Caki2 (cell line): ENCODE data around the gene RASSF8. TPM values are rescaled to one million over a fixed set of nuclear protein-coding genes. Genes with fewer than 3 reads are reported as not detected.

Experiments used
- DNase-seq: peaks from one replicate; pipeline ENCODE4 v3.0.0-alpha.2; 2015; ENCODE audit warnings: low read depth
- in situ Hi-C: cut with HindIII; loops from 2 replicates; pipeline ENCODE4 v1.10.0; 2016; ENCODE audit warnings: low sequenced_read_pairs, low pct_unique_long_range_greater_than_20kb, mixed read lengths
- total RNA-seq: library from RNA; depleted of rRNA; stranded (reverse); fragments of >200 nt; shearing (Covaris generic); gene quantifications from 2 replicates; pipeline ENCODE4 v1.2.3, GENCODE V29; 2014; ENCODE audit warnings: low replicate concordance; rRNA removed

Gene RASSF8
- 27.1 and 44.0 TPM in 2 replicates for total RNA-seq

DNA sequence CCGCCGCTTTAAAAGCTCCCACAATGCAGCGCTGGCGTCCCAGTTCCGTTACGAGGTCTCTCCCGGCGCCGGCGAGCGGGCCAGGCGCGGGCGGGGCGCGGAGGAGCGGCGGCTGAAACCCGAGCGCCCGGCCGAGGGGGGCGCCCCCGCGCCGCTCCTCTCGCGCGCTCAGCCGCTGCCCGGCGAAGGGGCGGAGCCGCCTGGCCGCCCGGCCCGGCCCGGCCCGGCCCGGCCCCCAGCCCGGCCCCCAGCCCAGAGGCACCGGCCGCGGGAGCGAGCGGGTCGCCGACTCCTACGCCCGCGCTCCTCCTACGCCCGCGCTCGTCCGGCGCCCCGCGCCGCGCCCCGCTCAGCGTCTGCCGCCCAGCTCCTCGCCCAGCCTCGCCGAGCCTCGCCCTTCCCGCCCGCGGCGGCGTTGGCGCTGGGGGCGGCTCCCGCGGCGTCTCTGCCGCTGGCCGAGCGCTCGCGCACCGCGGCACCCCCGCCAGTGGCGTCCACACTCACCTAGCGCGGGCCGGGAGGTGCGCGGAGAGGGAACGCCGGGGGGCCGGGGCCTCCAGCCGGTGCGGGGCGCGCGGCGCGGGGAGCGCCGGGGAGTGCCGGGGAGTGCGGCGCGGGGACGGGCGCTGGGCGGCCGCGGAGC is at the start of gene RASSF8:
Gene RASSF8, plus strand, starts transcription at position 255 of the 643 bp plus-strand sequence. CDS start 96,662 bp downstream, outside the sequence.
- in situ Hi-C loops: no loop called here

GRCh38 chr12:25914551-25914950 is 43.9 kb upstream of the RASSF8 start:
- no peak for DNase-seq
- in situ Hi-C loops: no loop called here

More for the DNA sequence above, at the start of gene RASSF8:
- no peak for DNase-seq

- in situ Hi-C loops: no loop called here
- no peak for DNase-seq
These were observed 33.9 kb upstream of the RASSF8 start for GRCh38 chr12:25924491-25925001.

GRCh38 chr12:25925064-25925463 is 33.4 kb upstream of the RASSF8 start:
- in situ Hi-C loops: no loop called here
- DNase-seq: no peak

DNA sequence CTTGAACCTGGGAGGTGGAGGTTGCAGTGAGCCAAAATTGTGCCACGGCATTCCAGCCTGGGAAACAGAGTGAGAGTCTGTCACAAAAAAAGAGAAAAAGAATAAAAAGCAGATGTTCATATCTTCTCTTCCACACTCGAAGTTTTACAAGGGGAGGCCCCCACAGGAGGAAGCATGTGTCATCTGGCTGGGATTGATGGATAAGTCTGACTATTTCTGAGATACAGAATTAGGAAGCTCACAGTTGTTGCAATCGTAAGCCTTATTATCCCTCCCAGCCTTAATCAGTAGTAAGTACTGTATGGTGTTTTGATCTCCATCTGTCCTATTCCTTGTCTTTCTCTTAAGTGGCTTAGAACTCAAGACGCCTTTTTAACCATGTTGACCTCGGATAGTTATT is 31.9 kb upstream of the RASSF8 start:
- in situ Hi-C loops: no loop called here
- DNase-seq: no peak

- in situ Hi-C loops: no loop called here
- no peak for DNase-seq
These were observed 29.3 kb upstream of the RASSF8 start for GRCh38 chr12:25929142-25929541.

GRCh38 chr12:25932971-25933370 is 25.5 kb upstream of the RASSF8 start:
- in situ Hi-C loops: no loop called here
- DNase-seq: no peak

- in situ Hi-C loops: no loop called here
- no peak for DNase-seq
These were observed 24.0 kb upstream of the RASSF8 start for GRCh38 chr12:25934456-25934855.

- in situ Hi-C loops: no loop called here
- no peak for DNase-seq
These were observed 22.9 kb upstream of the RASSF8 start for GRCh38 chr12:25935355-25936144.

- in situ Hi-C loops: no loop called here
- DNase-seq: no peak
These were observed 21.4 kb upstream of the RASSF8 start for GRCh38 chr12:25937096-25937495.

GRCh38 chr12:25938581-25938980 is 19.9 kb upstream of the RASSF8 start:
- in situ Hi-C loops: no loop called here
- no peak for DNase-seq

DNA sequence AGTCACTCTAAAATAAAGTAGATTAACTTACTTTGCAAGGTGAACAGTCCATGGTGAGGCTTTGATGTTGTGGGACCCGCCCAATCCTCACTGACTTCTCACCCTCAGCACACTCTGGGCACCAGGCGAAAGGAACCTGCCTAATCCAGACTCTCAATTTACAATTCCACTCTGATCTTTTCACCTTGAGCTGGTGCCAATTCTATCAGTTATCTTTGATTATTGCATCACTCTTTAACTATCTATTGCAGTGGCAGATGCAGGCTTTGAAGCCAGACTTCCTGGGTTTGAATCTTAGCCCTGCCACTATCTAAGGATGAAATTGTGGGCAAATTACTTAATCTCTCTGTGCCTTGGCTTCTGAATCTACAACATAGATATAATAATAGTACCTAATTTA is 18.9 kb upstream of the RASSF8 start:
- in situ Hi-C loops: no loop called here
- DNase-seq: no peak

- in situ Hi-C loops: no loop called here
- no peak for DNase-seq
These were observed 17.6 kb upstream of the RASSF8 start for GRCh38 chr12:25940886-25941285.

- no peak for DNase-seq
- in situ Hi-C loops: no loop called here
These were observed 15.8 kb upstream of the RASSF8 start for GRCh38 chr12:25942709-25943108.

DNA sequence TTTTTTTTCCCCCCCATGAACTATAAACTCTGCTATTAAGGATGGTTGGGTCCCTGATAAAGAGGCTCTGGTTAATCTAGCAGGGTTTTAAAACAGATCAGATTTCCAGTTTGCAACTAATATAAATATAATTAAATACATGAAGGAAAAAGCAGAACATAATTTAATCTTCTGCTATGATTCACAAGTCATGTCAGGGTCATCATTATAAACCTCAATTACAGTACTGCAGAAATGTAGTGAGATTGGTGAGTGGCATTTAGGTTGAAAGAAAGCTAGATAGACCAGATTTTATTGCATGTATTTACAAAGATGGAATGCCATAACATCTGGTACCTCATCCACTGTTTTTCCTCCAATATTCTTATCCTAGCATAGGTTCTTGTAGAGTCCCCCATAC is 14.5 kb upstream of the RASSF8 start:
- no peak for DNase-seq
- in situ Hi-C loops: no loop called here

GRCh38 chr12:25949343-25949742 is 9.1 kb upstream of the RASSF8 start:
- DNase-seq: no peak
- in situ Hi-C loops: no loop called here

DNA sequence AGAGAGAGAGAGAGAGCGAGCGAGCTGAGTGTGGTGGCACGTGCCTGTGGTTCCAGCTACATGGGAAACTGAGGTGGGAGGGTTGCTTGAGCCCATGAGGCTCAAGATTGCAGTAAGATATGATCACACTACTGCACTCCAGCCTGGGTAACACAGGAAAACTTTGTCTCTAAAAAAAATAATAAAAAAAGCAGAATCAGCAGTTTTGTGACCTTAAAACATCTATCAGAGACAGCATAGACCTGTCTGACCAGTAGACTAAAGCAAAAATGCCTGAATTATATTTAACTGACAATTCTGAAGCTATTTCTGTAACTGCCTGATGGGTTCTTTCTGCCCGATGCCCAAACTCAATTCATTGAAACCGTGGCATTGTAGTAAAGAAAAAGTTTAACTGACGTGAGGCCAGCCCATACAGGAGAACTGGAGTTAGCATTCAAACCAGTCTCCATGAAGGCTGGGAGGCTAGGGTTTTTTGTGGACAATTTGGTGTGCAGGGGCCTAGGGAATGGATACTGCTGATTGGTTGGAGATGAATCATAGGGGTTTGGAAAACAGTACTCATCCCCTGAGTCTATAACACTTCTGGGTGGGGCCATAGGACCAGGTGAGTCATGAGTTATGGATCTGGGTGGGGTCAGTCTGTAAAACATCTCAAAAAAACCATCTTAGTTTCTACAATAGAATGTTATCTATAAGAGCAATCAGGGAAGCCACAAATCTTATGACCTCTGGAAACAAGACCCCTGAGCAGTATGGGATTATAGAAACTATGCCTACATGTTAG is 8.0 kb upstream of the RASSF8 start:
- DNase-seq: no peak
- in situ Hi-C loops: no loop called here

- DNase-seq: peak; percentile 79
- in situ Hi-C loops: no loop called here
These were observed 572 bp upstream of the RASSF8 start for GRCh38 chr12:25957793-25958427.
